NB4 (cell line): Measurements from ENCODE around the gene CERS1.

ENCODE experiments used
- DNase-seq: peaks from one replicate; pipeline ENCODE4 v3.0.0; 2010; ENCODE audit warnings: low read depth
- H3K4me3 ChIP-seq: one replicate; pipeline ENCODE4 v1.5.1; 2011; ENCODE audit warnings: mild to moderate bottlenecking, low read depth, low read length, moderate library complexity
- CTCF ChIP-seq: IDR thresholded peaks from one replicate; pipeline ENCODE4 v1.5.1; 2012; ENCODE audit warnings: low read depth, low read length
- MAX ChIP-seq: IDR thresholded peaks from 2 replicates; pipeline ENCODE4 v1.6.1; 2011; ENCODE audit warnings: low read depth, low read length
- MYC ChIP-seq: IDR thresholded peaks from 2 replicates; pipeline ENCODE4 v1.6.1; 2011; ENCODE audit warnings: low read depth, low read length
- POLR2A ChIP-seq: IDR thresholded peaks from 2 replicates; pipeline ENCODE4 v1.6.1; 2011; ENCODE audit warnings: mild to moderate bottlenecking; ENCODE audit not compliant: insufficient read length; ENCODE audit errors: extremely low read depth

Gene CERS1

GRCh38 chr19:18858906-18859646 is 36.9 kb downstream of the CERS1 start:
- no peak for TF ChIP-seq MYC
- DNase-seq: no peak
- H3K4me3 ChIP-seq: no peak overlapping the region

GRCh38 chr19:18857223-18857622 is 38.7 kb downstream of the CERS1 start:
- no peak overlapping the region for H3K4me3 ChIP-seq
- DNase-seq: no peak
- no peak for TF ChIP-seq CTCF
- no peak for TF ChIP-seq MAX
- TF ChIP-seq MYC: no peak
- no peak for TF ChIP-seq POLR2A

DNA sequence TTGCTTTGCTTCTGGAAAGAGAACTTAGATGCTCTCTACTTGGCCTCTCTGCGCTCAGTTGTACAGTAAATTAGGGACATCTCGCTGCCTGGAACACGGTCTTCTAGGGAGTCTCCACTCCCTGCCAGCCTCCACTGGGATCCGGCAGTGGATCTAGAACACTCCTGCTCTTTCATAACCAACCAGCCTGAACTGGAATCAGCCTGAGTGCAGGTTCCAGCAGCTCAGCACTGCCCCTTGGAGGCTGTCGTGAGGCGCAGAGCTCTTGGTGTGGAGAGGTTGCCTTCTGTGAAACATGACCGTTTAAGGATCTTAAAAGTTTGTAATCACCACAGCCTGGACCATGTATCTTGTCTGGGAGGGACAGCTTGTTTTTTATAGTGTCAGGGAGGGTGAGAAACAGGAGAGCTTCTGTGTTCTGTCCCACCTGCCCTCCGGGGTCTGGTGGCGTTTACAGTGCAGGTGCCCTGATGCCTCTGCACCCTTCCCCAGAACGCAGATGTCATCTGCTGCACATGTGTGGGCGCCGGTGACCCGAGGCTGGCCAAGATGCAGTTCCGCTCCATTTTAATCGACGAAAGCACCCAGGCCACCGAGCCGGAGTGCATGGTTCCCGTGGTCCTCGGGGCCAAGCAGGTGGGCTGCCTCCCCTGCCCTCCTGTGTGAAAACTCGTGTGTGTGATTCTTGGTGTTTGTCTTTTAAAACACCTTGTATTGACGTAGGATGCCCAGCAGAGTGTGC is 39.4 kb downstream of the CERS1 start:
- no peak overlapping the region for H3K4me3 ChIP-seq
- DNase-seq: peak; percentile 34
- peak; percentile 25 for TF ChIP-seq CTCF
- TF ChIP-seq POLR2A: no peak

GRCh38 chr19:18855647-18856384 is 40.1 kb downstream of the CERS1 start:
- TF ChIP-seq POLR2A (no peak), MAX (no peak), CTCF (no peak), MYC (no peak)
- H3K4me3 ChIP-seq: no peak overlapping the region
- DNase-seq: no peak

DNA sequence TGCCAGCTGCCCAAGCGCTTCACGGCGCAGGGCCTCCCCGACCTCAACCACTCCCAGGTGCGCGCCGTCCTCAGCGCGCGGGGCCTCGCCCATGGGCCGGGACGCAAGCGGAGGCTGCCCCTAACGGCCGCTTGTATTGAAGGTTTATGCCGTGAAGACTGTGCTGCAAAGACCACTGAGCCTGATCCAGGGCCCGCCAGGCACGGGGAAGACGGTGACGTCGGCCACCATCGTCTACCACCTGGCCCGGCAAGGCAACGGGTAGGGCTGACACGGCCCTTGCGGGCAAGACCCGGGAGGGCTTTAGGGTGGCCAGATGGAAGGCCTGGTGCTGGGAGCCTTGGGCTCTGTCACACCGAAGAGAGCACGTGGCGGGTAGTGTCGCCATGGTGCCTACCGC is 41.0 kb downstream of the CERS1 start:
- TF ChIP-seq POLR2A: no peak
- no peak for TF ChIP-seq CTCF
- no peak for TF ChIP-seq MAX
- no peak for TF ChIP-seq MYC

DNA sequence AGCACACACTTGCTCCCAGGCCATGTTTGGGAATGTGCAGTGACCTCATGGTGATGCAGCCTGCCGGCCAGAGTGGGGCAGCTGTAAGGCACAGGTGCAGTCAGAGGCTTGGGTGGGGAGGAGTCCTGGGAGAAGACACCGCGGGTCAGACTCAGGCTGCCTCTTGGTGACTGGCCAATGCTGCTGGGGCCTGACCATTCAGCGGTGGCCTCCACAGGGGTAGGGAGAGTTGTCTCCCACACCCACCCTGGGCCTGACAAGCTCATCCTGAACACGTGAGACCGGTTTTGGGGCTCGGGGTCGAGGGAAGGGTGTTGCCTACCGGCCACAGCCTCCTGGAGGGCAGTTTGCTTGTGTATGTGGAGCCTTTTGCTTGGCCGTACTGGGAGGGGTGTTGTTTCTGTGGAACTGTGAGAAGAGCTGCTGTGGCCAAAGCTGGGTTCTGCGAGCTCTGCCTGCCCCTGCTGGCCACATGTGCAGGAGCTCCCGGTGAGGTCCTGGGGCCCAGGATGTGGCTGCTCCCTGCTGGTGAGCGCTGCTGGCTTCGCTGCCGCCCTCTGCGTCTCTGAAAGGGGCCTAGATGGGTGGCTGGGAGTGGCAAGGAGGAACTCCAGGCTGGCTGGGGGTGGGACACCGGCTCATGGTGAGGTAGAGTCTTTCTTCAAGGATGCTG is 42.1 kb downstream of the CERS1 start:
- no peak overlapping the region for H3K4me3 ChIP-seq
- no peak for TF ChIP-seq MAX
- no peak for TF ChIP-seq CTCF
- no peak for TF ChIP-seq MYC
- TF ChIP-seq POLR2A: no peak
- DNase-seq: no peak

More for the DNA sequence above, 41.0 kb downstream of the CERS1 start:
- no peak overlapping the region for H3K4me3 ChIP-seq
- DNase-seq: no peak
